IPS DF 6.9 (cell line): ENCODE data around the gene DOCK7.
"Not testable (repeated sequence)": the region's sequence is repeated elsewhere in the genome, so short reads cannot be mapped to it uniquely, and the experiment has no call there.

Source experiments
- DNase-seq: peaks from one replicate; pipeline ENCODE4 v3.0.0-alpha.2; 2013; ENCODE audit warnings: low read depth, low spot score
- H3K27ac ChIP-seq: one replicate; pipeline ENCODE4 v1.5.1; 2013; ENCODE audit warnings: low read length, control low read depth
- H3K27me3 ChIP-seq: 2 replicates; pipeline ENCODE4 v1.6.1; 2013; ENCODE audit warnings: mild to moderate bottlenecking, low read length; ENCODE audit not compliant: control insufficient read depth, insufficient read depth
- H3K36me3 ChIP-seq: 2 replicates; pipeline ENCODE4 v1.6.1; 2013; ENCODE audit warnings: low read length; ENCODE audit not compliant: control insufficient read depth, insufficient read depth
- H3K4me1 ChIP-seq: 2 replicates; pipeline ENCODE4 v1.6.1; 2013; ENCODE audit warnings: low read length; ENCODE audit not compliant: control insufficient read depth, insufficient read depth
- H3K4me3 ChIP-seq: 2 replicates; pipeline ENCODE4 v1.5.1; 2013; ENCODE audit warnings: mild to moderate bottlenecking, low read length
- H3K9me3 ChIP-seq: 2 replicates; pipeline ENCODE4 v1.6.1; 2013; ENCODE audit warnings: low read length, inconsistent platforms; ENCODE audit not compliant: control insufficient read depth, insufficient read depth
- WGBS: extraction: QIAGEN DNeasy Blood & Tissue Kit; methylation state at CpG from one replicate; pipeline ENCODE4 v1.1.7; 2013; ENCODE audit warnings: mixed read lengths, missing lambda C conversion rate; ENCODE audit not compliant: insufficient read length, insufficient coverage; 5-methylcytosine and 5-hydroxymethylcytosine counted together

Gene DOCK7

GRCh38 chr1:62588000-62588399 is 100.2 kb downstream of the DOCK7 start:
- Histone ChIP-seq H3K27ac (no peak overlapping the region), H3K4me1 (no peaks in the 10 kb centered on the region), H3K4me3 (no peak overlapping the region), H3K9me3 (no peaks in the 10 kb centered on the region; the same call in 1 of the 2 replicates), H3K36me3 (no peaks in the 10 kb centered on the region), H3K27me3 (no peaks in the 10 kb centered on the region)
- DNase-seq, result no peak

GRCh38 chr1:62585469-62586155 is 102.6 kb downstream of the DOCK7 start:
- H3K4me3 ChIP-seq, result no peak overlapping the region
- no peak overlapping the region for H3K27ac ChIP-seq
- no peaks in the 10 kb centered on the region for H3K4me1 ChIP-seq
- no peaks in the 10 kb centered on the region for H3K36me3 ChIP-seq
- no peaks in the 10 kb centered on the region for H3K27me3 ChIP-seq
- WGBS, result no CpG with 5 or more reads among the region's 1 CpG
- peak; percentile 18 for DNase-seq
- H3K9me3 ChIP-seq, result no peaks in the 10 kb centered on the region

GRCh38 chr1:62573675-62574074 is 114.5 kb downstream of the DOCK7 start:
- no peaks in the 10 kb centered on the region for H3K27me3 ChIP-seq
- no peak overlapping the region for H3K27ac ChIP-seq
- H3K4me1 ChIP-seq, result no peaks in the 10 kb centered on the region
- H3K4me3 ChIP-seq, result no peak overlapping the region
- DNase-seq, result no peak
- WGBS, result no CpG with 5 or more reads among the region's 2 CpGs
- H3K36me3 ChIP-seq, result no peaks in the 10 kb centered on the region
- no peaks in the 10 kb centered on the region for H3K9me3 ChIP-seq

- H3K36me3 ChIP-seq, result no peaks in the 10 kb centered on the region
- H3K4me3 ChIP-seq, result no peak overlapping the region
- H3K27me3 ChIP-seq, result no peaks in the 10 kb centered on the region
- no peaks in the 10 kb centered on the region for H3K9me3 ChIP-seq
- no peaks in the 10 kb centered on the region for H3K4me1 ChIP-seq
- no peak overlapping the region for H3K27ac ChIP-seq
- no peak for DNase-seq
Measured at GRCh38 chr1:62572476-62572875, 115.7 kb downstream of the DOCK7 start.

DNA sequence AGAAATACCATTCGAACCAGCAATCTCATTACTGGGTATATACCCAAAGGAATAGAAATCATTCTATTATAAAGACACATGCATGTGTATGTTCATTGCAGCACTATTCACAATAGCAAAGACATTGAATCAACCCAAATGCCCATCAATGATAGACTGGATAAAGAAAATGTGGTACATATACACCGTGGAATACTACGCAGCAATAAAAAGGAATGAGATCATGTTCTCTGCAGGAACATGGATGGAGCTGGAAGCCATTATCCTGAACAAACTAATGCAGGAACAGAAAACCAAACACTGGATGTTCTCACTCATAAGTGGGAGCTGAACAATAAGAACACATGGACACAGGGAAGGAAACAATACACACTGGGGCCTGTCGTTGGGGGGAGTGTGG is 116.7 kb downstream of the DOCK7 start:
- H3K27ac ChIP-seq, H3K4me1 ChIP-seq, H3K4me3 ChIP-seq, DNase-seq, H3K27me3 ChIP-seq, H3K9me3 ChIP-seq, H3K36me3 ChIP-seq: not testable (repeated sequence)
- WGBS, result no CpG with 5 or more reads among the region's 4 CpGs

DNA sequence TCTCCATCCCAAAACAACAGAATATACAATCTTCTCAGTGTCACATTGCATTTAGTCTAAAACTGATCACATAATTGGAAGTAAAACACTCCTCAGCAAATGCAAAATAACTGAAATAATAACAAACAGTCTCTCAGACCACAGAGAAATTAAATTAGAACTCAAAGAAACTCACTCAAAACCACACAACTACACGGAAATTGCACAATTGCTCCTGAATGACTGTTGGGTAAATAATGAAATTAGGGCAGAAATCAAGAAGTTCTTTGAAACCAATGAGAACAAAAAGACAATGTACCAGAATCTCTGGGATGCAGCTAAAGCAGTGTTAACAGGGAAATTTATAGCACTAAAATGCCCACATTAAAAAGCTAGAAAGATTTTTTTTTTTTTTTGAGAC is 120.3 kb downstream of the DOCK7 start:
- H3K4me1 ChIP-seq, H3K27me3 ChIP-seq, H3K9me3 ChIP-seq, H3K27ac ChIP-seq, H3K4me3 ChIP-seq, H3K36me3 ChIP-seq, DNase-seq: not testable (repeated sequence)
- no CpG with 5 or more reads among the region's 1 CpG for WGBS

GRCh38 chr1:62567182-62567581 is 121.0 kb downstream of the DOCK7 start:
- DNase-seq, H3K27me3 ChIP-seq, H3K4me1 ChIP-seq, H3K36me3 ChIP-seq, H3K4me3 ChIP-seq, H3K9me3 ChIP-seq, H3K27ac ChIP-seq: not testable (repeated sequence)
- WGBS, result no CpG with 5 or more reads among the region's 1 CpG

DNA sequence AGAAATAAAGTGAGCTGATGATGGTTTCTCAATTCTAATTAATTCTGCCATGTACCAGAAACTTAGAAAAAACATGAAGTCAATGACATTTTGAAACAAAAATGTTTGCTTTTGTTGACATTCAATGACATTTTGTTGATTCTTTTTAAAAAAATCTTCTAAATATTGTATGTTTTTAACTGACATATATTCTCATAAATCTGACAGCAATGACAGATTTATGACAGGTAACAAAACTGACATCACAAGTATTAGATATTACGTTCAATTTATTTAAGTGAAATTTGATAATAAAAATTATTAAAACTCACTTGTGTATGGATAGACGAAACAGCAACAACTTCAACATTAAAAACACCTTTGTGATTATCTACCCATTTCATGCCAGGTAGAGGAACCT is 126.9 kb downstream of the DOCK7 start:
- no CpG with 5 or more reads among the region's 2 CpGs for WGBS
- no peaks in the 10 kb centered on the region for H3K4me1 ChIP-seq
- no peak for DNase-seq
- no peak overlapping the region for H3K27ac ChIP-seq
- no peaks in the 10 kb centered on the region for H3K9me3 ChIP-seq
- H3K36me3 ChIP-seq, result no peaks in the 10 kb centered on the region
- H3K4me3 ChIP-seq, result no peak overlapping the region
- no peaks in the 10 kb centered on the region for H3K27me3 ChIP-seq

- Histone ChIP-seq H3K4me3 (no peak overlapping the region), H3K9me3 (no peaks in the 10 kb centered on the region), H3K36me3 (no peaks in the 10 kb centered on the region), H3K27ac (no peak overlapping the region), H3K4me1 (no peaks in the 10 kb centered on the region), H3K27me3 (no peaks in the 10 kb centered on the region)
- WGBS, result no CpG with 5 or more reads among the region's 2 CpGs
- no peak for DNase-seq
Measured at GRCh38 chr1:62544570-62544969, 143.6 kb downstream of the DOCK7 start.

- Histone ChIP-seq H3K27ac (no peak overlapping the region), H3K4me3 (no peak overlapping the region), H3K9me3 (no peaks in the 10 kb centered on the region), H3K27me3 (no peaks in the 10 kb centered on the region), H3K4me1 (no peaks in the 10 kb centered on the region), H3K36me3 (no peaks in the 10 kb centered on the region)
- DNase-seq, result no peak
- WGBS, result no CpG with 5 or more reads among the region's 2 CpGs
Measured at GRCh38 chr1:62541048-62541447, 147.1 kb downstream of the DOCK7 start.

DNA sequence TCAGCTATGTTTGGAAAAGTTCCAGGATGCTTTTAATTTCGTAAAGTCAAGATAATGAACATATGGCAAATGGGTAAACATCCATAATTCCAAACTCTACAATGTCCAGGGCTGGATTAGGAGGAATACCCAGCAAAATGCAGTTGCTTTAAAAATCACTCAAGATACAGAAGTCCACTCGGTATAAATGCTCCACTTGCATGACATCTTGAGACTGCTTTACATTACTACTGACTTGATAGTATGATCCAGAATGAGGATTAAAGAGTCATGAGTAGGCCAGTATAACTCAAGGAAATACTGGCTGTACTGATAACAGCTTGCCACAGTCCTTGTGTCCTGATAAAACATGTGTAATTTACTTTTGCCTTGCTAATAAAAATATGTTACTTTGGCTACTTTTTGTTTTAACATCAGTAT is 149.1 kb downstream of the DOCK7 start:
- no peak overlapping the region for H3K27ac ChIP-seq
- no peaks in the 10 kb centered on the region for H3K36me3 ChIP-seq
- DNase-seq, result no peak
- no peaks in the 10 kb centered on the region for H3K4me1 ChIP-seq
- no peaks in the 10 kb centered on the region for H3K27me3 ChIP-seq
- H3K4me3 ChIP-seq, result no peak overlapping the region
- WGBS, result no CpG with 5 or more reads among the region's 2 CpGs
- H3K9me3 ChIP-seq, result no peaks in the 10 kb centered on the region
